ENCODE measurements around the gene ITGB3.
"Not testable (repeated sequence)": the region's sequence is repeated elsewhere in the genome, so short reads cannot be mapped to it uniquely, and the experiment has no call there.

ITGB3 gene

GRCh38 chr17:47250855-47251254 lies 2.8 kb upstream of the ITGB3 start:
- DNase-seq, result no peak

DNA sequence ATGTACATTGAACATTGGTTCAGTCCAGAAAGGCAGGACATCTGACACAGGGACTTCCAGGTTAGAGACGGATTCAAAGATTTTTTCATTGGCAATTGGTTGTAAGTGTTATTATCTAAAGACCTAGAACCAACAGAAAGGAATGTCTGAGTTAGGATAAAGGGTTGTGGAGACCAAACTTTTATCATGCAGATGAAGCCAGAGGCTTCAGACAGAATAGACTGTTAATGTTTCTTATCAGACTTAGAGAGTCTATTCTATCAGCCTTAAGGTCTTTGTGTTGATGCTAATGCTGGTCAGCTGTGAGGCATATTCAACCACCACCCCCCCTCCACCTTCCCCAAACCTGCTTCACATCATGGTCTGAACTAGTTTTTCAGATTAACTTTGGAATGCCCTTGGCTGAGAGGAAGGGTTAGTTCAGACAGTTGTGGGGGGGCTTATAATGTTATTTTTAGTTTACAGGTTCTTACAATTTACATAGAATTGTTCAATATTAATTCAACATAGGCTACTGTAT lies 2.1 kb upstream of the ITGB3 start:
- no peak for DNase-seq

DNA sequence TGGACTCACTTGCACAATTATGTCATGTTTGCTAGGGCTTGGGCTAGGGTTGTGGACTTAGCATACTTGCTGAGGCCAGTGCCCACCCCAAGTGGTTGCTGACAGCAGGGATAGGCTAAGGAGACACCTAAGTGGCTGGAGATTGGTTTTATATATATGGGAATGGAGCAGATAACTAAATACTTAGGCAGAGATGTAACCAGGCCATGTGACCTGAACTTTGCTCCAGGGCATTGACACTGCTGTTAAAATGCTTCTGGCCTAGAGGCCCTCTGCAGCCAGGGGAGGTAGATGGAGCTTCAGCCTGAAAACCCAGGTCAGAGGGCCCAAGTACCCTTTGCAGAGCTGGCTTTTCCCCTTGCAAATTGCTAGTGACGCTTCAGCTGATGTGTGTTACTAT lies 1.4 kb upstream of the ITGB3 start:
- no peak for DNase-seq

GRCh38 chr17:47252766-47253512 lies 688 bp upstream of the ITGB3 start:
- DNase-seq, result no peak

GRCh38 chr17:47254403-47254943 lies 846 bp downstream of the ITGB3 start:
- DNase-seq, result no peak

DNA sequence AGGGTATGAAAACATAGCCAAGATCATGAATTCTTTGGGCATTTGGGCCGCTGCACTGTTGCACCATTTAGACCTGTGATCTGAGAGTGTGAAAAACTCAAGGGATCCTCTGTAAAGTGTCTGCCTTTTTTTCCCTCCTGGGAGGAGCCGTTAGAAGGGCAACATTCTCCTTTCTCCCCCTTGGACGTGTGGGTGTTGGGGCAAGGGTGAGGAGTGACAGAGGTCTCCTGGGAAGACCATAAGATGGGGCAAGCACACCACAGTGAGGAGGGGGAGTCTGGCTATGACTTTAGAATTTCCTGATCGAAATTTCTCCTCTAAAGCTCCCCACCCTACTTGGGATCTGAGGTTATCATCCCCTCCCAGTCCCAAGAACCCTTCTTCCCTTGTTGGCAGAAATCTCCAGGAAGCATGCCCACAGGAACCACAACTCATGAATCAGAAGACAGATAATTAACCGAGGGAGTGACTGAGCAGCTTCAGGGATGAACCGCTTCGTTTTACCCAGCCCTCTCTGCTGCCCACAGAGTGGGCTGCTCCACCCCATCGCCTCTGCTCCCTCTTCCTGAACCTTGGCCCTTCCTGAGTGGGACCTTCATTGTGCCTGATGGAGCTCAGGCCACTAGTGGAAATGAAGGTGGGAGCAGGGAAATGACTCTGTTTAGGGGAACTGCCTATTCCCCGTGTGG lies 4.2 kb downstream of the ITGB3 start:
- DNase-seq, result no peak

- DNase-seq, result no peak
Observed at GRCh38 chr17:47262586-47262985, 9.0 kb downstream of the ITGB3 start.

- DNase-seq, result no peak
Observed at GRCh38 chr17:47264166-47264565, 10.5 kb downstream of the ITGB3 start.

GRCh38 chr17:47265983-47266541 lies 12.4 kb downstream of the ITGB3 start:
- DNase-seq, result no peak

DNA sequence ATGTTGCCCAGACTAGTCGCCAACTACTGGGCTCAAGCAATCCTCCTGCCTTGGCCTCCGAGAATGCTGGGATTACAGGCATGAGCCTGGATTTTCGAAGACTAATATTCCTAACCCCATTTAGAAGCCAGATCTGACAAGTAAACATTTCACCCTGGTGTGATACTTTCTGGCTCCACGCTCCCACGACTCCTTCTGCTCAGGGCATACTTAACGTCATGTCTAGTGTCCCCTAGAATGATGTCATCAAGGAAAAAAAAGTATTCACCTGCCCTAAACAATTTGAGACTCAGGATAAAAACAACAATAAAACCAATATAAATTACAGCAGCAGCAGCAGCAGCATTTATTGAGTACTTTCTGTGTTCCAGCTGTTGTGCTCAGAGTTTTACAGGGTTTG lies 13.2 kb downstream of the ITGB3 start:
- DNase-seq, result no peak

- no peak for DNase-seq
Observed at GRCh38 chr17:47267354-47267828, 13.8 kb downstream of the ITGB3 start.

GRCh38 chr17:47268964-47269363 lies 15.3 kb downstream of the ITGB3 start:
- DNase-seq, result not testable (repeated sequence)

DNA sequence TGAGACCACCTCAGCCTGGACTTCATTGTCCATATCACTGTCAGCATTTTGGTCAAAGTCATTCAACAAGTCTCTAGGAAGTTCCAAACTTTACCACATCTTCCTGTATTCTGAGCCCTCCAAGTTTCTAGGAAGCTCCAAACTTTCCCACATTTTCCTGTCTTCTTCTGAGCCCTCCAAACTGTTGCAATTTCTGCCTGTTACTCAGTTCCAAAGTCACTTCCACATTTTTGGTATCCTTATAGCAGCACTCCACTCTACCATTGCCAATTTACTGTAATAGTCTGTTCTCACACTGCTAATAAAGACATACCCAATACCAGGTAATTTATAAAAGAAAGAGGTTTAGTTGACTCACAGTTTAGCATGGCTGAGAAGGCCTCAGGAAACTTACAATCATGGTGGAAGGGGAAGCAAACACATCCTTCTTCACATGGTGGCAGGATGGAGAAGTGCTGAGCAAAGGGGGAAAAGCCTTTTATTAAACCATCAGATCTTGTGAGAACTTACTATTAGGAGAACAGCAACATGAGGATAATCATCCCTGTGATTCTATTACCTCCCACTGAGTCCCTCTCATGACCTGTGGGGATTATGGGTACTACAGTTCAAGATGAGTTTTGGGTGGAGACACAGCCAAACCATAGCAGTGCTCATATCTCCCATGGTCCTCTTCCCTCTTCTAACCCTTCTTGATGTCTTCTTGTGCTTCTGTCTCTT lies 16.1 kb downstream of the ITGB3 start:
- not testable (repeated sequence) for DNase-seq

DNA sequence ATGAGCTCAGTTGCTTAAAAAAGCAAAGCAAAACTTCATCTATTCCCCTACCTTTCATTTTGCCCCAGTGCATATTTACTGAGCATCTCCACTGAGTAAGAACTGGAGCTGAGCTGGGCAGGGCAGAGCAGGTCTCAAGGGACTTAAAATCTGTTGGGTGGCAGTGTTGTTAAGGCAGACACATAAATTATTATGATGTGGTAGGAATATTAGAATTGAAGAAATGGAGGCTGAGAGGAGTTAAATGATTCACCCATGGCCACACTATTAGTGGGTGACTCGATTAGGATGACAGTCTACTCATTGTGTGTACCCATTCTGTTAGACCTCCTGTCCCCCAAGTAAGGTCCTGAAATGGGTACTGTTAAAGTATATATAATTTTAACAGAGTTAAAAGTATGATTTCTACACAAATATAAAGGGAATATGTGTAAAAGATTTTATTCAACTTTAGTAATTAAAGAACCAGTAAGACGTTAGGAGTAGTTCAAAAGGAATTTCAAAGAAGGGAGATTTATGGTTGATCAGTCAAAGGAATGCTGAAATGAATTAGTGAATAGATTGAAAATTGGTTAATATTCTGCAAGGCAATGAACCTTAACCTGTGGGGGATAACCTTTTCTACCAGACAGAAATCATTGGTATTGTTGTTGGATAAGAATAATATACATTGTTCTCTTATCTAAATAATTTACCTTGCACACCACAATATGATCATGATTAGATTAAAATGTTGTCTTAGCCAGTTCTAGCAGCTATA lies 17.5 kb downstream of the ITGB3 start:
- DNase-seq, result no peak

DNA sequence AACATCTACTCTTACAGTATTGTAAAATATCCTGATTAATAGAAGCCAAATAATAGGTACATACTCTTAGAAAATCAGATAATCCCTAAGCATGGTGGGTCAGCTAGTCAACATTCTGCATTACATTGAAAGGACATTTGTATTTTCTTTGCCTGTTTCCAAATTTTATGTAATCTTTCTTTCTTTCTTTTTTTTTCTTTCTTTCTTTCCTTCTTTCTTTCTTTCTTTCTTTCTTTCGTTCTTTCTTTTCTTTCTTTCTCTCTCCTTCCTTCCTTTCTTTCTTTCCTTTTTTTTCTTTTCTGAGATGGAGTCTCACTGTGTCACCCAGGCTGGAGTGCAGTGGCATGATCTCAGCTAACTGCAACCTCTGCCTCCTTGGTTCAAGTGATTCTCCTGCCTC lies 18.9 kb downstream of the ITGB3 start:
- DNase-seq, result no peak

DNA sequence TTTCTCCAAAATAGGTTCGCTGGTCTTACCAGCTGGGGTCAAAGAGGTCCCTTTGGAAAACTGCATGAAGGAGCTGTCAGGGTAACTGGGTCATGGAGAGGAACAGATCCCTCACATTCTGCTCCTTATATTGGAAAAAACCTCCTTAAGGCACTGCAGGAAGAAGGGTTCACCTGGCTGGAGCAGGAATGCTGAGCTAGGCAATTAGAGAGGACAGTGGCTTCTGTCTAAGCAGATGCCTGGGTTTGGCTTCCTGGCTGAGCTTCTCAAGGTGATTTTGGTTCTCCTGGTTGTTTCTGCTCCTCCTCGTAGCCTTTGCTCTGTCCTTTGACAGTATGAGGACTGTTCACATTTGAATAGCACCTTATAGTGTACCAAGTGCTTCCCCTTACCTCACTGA lies 19.6 kb downstream of the ITGB3 start:
- DNase-seq, result no peak

DNA sequence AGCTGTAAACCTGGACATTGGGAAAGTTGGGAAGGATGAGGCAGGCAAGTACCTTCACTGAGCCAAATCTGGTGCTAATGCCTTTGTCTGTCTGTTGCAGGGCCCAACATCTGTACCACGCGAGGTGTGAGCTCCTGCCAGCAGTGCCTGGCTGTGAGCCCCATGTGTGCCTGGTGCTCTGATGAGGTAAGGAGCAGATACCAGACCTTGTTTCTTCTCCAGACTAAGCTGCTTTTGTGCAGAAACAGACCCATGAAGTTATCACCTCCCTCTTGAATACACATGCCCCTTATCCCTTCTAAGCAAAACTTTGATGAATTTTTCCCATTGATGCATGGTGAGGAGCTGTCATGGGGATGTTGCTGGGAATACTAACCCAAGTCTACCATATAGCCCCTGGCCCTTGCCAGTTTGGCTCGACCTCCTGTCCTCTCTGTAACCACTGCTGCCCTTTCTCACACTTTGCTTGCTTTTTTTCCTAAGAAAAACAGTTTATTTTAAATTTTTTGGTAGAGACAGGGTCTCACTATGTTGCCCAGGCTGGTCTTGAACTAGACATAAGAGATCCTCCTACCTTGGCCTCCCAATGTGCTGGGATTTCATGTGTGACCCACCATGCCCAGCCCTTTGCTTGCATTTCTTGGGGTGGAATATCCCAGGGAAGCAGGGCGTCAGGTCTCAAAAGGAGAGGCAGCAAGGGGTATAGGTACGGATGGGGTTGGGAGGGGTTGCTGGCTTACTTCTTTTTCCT lies 20.9 kb downstream of the ITGB3 start:
- no peak for DNase-seq

DNA sequence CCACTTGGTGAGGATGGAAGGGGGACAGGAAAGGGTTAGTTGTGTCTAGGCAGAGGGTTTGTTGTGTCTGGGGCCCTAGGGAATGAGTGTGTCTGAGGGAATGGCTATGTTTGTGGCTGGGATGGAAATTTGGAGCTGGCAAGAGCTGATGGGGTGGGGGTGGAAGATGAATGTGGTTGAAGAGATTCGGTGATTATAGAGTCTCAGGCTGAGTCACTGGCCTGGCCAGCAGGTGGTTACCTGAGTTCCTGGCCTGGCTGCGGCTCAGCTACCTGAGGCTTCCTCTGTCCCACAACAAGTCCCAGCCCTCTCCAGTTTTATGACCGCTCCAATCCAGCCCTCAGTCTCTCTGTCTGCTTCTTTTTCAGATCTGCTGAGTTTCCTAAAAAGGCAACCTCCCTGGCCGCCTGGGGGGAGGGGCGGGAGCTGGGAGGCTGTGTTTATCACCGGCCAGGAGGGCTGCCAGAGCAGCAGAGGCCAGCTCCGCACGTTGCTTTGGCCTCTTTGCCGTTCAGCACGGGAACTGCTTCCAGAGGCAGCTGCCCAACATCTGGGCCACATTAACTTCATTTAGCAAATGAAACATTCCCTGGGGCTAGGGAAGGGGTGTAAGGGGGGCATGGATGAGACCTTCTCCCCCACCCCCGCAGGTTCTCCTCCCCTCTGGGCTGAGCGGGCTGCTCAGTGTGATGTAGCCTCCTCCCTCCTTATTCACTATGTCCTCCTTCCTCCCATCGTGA lies 21.8 kb downstream of the ITGB3 start:
- no peak for DNase-seq

GRCh38 chr17:47276444-47276843 lies 22.8 kb downstream of the ITGB3 start:
- DNase-seq, result no peak

DNA sequence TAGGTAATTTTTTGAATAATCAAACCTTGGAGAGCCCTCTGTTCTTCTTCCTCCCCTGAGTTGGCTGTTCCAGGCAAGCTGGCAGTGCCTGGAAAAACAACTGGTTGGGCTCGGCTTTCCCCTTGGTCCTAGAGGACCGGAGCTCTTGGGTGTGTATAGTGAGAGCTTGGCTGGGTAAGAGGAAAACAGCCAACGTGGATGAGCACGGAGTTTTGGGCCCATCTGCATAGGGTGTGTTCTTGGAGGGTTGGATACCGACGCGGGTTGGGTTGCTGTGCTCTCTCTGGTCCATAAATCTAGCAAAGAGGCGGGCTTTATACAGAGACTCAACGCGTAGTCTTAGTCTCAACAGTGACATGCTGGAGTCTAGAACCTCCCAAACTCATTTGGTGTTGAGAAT lies 23.2 kb downstream of the ITGB3 start:
- DNase-seq, result no peak

GRCh38 chr17:47277921-47278320 lies 24.3 kb downstream of the ITGB3 start:
- no peak for DNase-seq
